Renal cortical epithelial cell (primary cell): ENCODE measurements around the gene TMEM170A. TPM values are rescaled to one million over a fixed set of nuclear protein-coding genes. Genes with fewer than 3 reads are reported as not detected.

Experiments
- DNase-seq: peaks from one replicate; pipeline ENCODE4 v3.0.0-alpha.2; 2011; ENCODE audit warnings: low read depth
- total RNA-seq: library from RNA; depleted of rRNA; stranded (reverse); fragments of >200 nt; gene quantifications from 2 replicates; pipeline ENCODE4 v1.2.3, GENCODE V29; 2014

Gene TMEM170A
- total RNA-seq, 1 donor from 2014 or later, result 30.9 TPM

DNA sequence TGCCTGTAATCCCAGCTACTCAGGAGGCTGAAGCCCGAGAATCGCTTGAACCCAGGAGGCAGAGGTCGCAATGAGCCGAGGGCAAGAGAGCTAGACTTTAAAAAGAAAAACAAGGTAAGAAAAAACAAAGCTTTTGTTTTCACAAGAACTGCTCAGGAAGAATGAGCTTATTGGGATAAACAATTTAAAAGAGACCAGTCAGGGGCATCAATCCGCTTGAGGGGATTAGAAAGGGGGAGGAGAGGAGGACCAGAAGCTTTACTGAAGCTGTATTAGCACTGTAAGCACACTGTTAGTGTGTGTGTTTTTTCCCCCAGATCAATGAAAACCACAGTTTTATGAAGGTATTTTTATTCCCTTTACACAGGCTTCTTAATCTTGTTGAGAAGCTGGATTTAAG lies 8.8 kb downstream of the TMEM170A start:
- no peak for DNase-seq

DNA sequence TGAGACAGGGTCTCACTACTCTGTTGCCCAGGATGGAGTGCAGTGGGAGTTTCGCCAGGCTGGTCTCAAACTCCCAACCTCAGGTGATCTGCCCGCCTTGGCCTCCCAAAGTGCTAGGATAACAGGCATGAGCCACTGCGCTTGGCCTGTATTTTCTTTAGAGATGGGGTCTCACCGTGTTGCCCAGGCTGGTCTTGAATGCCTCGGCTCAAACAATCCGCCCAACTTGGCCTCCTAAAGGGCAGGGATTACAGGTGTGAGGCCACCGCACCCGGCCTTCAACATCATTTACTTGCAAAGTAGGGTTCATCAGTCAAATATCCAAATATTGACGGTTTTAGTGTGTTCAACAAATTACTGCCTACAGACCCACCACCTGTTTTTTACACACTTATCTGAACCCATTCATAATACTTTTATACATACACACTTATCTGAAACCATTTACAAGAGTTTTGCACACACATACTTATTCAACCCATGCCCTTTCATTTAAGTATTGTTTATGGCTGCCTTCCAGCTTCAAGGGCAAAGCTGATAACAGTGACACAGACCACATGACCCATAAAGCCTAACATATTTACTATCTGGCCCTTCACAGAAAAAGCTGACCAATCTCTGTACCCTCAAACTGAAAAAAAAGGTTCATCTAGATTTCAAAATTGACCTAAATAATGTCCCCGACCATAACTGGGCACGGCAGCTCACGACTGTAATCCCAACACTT lies 11.9 kb downstream of the TMEM170A start:
- DNase-seq, result no peak

DNA sequence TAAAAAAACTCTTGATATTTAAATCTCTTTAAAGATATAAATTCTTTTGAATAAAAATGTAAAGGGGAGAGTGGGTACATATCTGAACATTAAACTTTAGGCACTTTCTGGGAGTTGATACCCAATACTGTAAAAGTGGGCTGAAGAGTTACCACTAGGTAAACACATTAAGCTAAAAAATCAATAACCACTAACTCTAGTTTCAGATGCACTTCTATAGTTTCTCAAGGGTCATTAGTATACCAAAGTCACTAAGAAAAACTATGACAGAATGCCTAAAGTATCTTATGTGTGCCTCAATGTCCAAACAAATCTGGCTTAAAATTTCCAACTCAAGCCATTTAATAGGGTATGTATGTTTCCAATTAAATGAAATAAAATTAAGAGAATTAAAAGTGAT lies 18.1 kb downstream of the TMEM170A start:
- no peak for DNase-seq

DNA sequence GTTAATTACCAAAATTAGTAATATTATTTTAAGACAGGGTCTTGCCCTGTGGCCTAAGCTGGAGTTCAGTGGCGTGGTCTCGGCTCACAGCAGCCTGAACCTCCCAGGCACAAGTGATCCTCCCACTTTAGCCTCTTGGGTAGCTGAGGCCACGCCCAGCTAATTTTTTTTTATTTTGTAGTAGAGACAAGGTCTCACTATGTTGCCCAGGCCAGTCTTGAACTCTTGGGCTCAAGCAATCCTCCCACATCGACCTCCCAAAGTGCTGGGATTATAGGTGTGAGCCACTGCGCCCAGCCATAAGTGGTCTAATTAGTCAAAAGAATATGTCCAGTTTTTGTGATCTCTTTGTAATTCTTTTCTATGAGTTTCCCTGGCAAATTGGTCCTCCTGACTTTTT lies 19.2 kb downstream of the TMEM170A start:
- no peak for DNase-seq

DNA sequence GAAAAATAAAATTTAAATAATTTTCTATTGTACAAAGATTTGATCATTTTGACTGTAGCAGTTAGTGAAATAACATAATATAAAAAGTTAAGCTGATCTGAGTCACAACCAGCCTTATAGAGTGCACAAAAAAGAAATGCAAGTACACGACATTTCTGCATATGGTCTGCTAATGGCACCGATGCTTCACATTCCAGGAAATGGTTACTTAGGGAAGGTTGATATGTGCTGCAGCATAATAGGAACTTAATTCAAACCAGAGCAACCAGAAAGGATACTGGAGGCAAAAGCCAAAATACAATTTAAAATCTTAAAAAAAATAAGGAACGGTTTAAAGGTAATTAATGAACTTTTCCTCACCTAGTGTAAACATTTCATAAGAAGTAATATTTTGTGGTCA lies 21.2 kb downstream of the TMEM170A start:
- no peak for DNase-seq

DNA sequence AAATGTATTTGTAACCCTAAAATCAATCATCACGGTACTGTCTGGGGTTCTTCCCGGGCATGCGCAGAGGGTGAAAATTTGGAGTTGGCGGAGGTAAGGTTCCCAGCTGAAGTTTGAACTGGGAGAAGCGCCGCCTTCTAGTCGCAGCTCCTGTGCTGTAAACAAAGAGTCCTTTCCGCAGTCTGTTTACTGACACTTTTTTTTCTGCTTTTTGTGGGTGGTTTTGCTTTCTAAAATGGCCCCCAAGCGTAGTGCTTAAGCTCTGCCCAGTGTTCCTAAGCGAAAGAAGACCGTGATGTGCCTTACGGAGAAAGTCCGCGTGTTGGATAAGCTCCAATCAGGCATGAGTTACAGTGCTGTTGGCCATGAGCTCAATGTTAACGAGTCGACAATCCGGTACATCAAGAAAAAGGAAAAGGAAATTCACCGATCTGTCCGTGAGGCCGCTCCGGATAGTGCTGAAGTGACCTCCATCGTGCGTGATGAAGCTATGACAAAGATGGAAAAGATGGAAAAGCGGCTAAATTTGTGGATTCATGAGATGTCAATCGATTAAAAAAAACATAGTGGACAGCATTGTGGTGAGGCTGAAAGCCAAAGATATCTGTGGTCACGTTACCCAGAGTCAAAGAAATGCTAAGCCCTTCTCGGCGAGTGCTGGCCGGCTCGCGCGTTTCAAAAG lies 30.6 kb downstream of the TMEM170A start:
- DNase-seq, result peak; percentile 94

DNA sequence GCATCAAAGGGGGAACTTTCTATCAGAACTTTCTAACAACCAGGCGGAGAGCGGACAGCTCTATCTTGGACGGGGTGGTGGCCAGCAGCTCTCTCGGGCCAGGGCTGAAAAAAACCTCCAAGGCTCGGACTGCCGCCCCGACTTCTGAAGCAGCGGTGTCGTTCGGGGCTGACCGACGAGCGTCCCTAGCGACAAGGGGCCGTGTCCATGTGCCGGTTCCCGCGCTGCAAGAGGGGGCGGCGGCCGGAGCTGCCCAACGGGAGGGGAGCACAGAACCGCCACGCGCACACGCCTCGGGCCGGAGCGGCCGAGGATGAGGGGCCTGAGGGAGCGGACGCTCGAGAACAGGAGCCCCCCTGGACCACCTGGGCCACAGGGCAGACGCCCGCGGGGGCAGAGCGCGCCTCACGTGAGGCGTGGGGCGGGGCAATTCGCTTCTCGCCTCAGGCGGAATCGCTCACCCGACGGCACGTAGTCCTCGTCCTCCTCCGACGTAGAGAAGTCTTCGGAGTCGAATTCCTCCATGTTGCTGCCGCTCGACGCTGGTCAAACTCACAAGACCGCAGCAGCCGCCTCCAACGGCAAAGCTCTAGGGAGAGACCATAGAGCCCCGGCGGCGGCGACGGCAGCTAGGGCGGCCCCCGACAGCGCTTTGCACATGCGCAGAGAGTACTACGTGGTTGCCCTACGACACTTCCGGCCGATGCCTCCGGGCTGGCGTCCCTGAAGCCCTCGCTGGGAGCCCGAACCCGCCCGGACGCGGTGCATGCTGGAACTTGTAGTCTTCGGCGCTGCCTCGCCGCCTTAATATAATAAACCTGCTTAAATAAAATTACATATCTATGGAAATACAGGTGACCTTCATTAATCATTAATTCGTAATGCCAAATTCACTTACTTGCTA lies 31.4 kb downstream of the TMEM170A start, which contains the start of gene CFDP1:
CFDP1 (minus strand) TSS at position 676 of the 904 bp plus-strand sequence; CDS start at position 525, 151 bp downstream.
- peak; percentile 82 for DNase-seq

DNA sequence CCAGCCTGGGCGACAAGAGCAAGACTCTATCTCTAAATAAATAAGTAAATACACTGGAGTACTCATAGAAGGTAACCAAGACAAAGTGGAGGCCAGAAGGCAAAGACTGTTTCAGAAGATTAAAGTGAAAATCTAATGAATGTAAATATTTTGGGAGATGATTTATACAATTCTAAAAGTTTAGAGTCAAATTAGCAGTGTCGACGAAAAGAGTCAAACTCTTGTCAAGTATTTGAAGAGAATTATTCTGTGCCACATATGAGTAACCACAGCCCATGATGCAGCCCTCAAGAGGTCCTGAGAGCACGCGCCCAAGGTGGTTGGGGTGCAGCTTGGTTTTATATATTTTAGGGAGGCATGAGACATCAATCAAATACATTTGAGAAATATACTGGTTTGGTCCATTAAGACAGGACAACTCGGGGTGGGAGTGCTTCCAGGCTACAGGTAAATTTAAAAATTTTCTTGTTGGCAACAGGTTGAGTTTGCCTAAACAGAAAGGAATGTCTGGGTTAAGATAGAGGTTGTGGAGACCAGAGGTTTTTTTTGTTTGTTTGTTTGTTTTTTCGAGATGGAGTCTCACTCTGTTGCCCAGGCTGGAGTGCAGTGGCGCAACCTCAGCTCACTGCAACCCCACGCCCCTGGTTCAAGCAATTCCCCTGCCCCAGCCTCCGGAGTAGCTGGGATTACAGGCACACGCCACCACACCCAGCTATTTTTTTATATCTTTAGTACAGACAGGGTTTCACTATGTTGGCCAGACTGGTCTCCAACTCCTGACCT lies 34.7 kb downstream of the TMEM170A start:
- no peak for DNase-seq

DNA sequence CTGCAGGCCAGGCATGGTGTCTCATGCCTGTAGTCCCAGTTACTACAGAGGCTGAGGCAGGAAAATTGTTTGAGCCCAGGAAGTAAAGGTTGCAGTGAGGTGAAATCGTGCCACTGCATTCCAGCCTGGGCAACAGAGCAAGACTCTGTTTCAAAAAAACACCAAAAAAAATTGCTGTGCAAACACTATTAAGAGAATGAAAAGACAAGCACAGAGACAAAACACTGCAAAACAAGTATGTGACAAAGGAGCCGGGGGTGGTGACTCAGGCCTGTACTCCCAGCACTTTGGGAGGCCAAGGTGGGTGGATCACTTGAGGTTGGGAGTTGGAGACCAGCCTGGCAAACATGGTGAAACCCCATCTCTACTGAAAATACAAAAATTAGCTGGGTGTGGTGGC lies 38.0 kb downstream of the TMEM170A start:
- peak; percentile 40 for DNase-seq

DNA sequence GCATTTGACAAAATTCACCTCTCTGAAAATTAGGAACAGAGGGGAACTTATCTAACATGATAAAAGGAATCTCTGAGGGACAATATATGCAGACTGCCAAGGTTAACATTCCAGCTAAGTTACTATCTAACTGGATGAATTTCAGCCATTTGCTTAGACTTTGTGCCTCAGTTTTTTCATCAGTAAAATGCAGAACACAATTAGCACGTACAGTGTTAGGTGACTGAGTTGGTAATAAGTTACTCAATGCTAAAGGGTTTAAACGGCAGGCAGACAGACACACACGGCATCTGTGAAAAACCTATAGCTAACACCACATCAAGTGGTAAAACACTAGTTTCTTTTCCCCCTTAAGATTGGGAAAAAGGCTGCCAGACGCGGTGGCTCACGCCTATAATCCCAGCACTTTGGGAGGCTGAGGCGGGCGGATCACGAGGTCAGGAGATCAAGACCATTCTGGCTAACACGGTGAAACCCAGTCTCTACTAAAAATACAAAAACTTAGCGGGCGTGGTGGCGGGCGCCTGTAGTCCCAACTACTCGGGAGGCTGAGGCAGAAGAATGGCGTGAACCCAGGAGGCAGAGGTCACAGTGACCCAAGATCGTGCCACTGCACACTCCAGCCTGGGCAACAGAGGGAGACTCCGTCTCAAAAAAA lies 40.3 kb downstream of the TMEM170A start:
- peak; percentile 78 for DNase-seq

DNA sequence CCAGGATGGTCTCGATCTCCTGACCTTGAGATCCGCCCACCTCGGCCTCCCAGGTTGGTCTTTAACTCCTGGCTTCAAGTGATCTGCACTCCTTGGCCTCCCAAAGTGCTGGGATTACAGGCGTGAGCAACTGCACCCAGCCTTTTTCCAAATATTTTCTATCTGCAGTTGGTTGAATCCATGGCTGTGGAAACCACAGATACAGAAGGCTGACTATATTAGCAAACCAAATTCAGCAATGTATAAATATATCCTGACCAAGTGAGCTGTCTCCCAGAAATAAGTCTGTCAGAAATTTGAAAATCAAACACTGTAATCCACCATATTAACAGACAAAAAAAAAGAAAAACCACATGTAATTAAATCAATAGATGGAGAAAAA lies 40.8 kb downstream of the TMEM170A start:
- peak; percentile 18 for DNase-seq

DNA sequence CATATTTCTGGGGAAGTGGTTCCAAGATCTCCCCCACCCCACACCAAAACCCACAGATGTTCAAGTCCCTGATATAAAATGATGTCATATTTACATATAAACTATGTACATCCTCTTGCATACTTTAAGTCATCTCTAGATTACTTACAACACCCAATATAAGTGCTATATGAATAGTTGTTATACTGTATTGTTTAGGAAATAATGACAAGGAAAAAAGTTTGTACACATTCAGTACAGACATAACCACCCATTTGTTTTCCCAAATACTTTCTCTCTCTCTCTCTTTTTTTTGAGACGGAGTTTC lies 42.7 kb downstream of the TMEM170A start:
- DNase-seq, result no peak

DNA sequence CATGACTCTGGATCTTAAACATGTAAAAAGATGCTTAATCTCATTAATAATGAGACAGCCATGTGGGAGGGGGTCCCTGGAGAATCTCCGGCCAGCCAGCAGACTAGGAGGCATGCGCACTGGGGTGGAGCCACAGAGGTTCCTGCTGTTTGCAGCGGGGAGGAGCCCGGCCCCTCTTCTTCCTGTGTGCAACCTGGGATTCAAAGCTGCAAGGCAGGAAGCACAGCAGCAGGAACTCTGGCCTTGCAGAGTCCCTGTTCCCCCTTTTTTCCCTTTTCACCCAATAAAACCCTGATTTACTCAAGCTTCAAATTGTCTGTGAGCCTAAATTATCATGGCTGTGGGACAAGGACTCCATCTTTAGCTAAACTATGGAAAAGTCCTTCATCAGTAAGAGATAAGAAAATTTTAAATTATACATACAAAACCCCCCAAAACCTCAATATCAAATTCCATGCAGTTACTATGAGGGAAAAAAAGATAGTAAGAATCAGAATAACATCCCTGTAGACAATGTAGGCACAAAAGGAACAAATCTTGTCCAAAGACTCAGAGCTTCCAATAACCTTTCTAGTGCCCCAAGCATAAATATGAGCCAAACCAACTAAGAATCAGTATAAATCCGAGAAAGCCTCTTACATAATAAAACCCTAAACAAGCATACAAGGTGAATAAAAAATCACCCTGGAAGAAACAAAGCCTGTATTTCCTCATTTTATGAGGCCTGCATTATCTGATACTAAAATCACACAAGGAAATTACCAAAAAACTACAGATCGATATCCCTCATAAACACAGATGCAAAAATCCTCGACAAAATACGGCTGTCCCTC lies 43.3 kb downstream of the TMEM170A start:
- DNase-seq, result peak; percentile 55

DNA sequence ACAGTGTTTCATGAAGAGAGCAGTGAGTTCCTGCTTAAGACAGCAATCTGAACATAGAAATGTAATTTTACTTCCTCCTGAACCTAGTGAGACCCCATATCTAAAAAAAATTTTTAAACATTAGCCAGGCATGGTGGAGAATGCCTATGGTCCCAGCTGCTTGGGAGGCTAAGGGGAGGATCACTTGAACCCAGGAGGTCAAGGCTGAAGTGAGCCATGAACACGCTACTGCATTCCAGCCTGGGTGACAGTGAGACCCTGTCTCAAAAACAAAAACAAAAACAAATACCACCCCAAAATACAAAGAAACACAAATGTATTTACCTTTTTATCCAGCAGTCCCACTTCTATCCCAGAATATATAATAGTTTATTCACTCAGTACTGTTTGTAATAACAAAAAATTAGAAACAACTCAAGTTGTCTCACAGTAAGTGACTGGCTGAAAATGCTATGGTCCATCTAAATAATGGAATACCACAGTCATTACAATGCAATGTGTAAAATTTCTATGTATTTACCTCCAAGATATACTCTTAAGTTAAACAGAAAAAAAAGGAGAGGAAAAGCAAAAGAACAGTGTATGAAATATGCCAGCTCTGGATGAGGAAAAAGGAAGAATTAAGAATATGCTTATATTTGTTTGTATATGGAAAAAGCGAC lies 47.5 kb downstream of the TMEM170A start:
- no peak for DNase-seq

DNA sequence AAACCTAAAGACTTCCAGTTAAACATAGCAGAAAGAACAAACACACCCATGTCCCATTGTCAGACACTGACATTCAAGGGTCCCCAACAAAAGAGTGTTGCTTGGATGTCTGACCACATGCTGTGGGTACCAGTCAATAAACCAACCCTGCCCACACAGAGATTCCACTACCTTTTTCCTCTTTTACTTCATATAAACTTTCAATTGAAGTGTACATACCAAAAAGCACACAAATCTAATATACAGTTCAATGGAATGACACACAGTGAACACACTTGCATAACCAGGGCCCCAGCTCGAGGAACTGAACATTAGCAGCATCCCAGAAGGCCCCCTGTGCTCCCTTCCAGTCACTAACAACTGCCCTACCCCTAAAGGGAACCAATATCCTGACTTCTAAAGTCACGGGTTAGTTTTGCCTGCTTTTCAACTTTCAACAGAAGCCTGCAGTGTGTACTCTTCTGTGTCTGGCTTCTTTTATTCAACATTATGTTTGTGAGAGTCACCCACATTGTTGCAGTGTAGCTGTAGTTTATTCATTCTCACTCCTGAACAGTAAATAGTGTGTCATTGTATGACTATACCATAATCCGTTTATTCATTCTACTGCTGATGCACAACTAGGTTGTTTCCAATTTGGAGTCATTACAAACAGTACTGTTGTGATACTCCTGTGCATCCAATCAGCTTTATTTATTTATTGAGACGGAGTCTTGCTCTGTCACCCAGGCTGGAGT lies 49.2 kb downstream of the TMEM170A start:
- DNase-seq, result no peak

DNA sequence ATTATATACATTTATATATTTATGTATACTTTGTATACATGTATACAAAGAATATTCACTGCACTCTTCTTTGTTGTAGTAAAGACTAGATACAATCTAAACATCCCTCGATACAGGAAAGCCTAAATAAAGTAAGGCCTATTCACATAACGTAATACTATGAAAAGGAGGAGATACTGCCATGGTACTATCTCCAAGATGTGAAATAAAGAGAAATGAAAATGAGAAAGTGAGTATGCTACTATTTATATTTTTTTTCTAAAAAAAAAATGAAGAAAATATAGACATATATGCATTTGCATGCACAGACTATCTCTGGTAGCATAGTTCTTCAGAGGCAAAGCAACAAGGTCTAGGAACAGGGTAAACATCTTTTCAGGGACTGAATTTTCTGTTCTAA lies 50.5 kb downstream of the TMEM170A start:
- no peak for DNase-seq

DNA sequence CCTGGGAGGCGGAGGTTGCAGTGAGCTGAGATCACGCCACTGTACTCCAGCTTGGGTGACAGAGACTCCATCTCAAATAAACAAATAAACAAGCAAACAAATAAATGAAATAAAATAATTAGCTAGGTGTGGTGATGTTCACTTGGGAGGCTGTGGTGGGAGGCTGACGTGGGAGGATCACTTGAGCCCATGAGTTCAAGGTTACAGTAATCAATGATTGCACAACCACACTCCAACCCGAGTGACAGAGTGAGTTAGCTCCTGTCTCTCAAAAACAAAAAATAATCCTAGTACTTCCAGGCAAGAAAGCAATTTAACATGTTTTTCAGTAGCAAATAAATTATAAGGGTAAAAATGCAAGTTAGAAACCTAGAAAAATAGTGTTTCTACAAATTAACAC lies 57.5 kb downstream of the TMEM170A start:
- no peak for DNase-seq

DNA sequence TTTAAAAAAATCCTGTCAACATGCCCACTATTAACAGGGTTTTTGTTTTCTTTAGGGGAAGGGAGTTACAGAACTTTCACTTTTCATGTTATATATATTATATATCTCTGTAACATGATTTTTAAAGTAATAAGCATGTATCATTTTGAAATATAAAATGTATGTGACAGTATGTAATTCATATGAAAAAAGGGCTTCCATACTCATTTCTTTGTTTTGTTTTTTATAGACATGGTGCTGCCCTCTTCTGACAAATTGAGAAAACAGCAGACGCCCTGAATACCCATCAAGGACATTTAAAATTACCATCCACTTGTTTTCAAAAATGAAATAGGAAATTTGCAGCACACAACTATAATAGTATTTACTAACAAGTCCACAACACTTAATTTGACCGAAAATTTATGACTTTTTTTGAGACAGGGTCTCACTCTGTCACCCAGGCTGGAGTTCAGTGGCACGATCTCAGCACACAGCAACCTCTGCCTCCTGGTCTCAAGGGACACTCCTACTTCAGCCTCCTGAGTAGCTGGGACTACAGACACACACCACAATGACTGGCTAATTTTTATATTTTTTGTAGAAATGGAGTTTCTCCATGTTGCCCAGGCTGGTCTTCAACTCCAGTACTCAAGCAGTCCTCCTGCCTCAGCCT lies 61.5 kb downstream of the TMEM170A start:
- DNase-seq, result peak; percentile 52
